Measurements from ENCODE around the gene NPLOC4. TPM values are rescaled to one million over a fixed set of nuclear protein-coding genes. Genes with fewer than 3 reads are reported as not detected.

NPLOC4 gene
- total RNA-seq, 1 experiment from 2014 or later = 208 TPM

- BruUV-seq (replicated peaks) = no TSS peak
- H3F3A ChIP-seq (ENCODE audit: insufficient read depth, low read depth) = no peaks in the 10 kb centered on the region
- H4K20me1 ChIP-seq (ENCODE audit: insufficient read depth) = no peaks in the 10 kb centered on the region
- H3K27ac ChIP-seq = no peak overlapping the region
- POLR2A ChIA-PET (ENCODE audit: unreplicated experiment) = interaction anchor here (0.6 to 1.5 kb wide), 2 partner anchors 10 to 331 kb away, joined by 3 to 5 read pairs; no protein-coding TSS in a partner anchor
- no peak overlapping the region for H3K4me3 ChIP-seq
- peaks cover 8% of the 10 kb centered on the region; the same call in 1 of the 2 replicates for H3K27me3 ChIP-seq (ENCODE audit: insufficient read depth, low read depth)
- TF ChIP-seq CTCF (conservative IDR thresholded peaks at IDR 0.05) = no peak
- no peak for TF ChIP-seq EZH2 (IDR thresholded peaks at IDR 0.05; ENCODE audit: low read depth)
- peak in 1 of 2 experiments; percentile 12 for DNase-seq
- no peak overlapping the region for H3K4me2 ChIP-seq
- H3K4me1 ChIP-seq (replicated peaks; ENCODE audit: insufficient read depth) = no peaks in the 10 kb centered on the region
- H3K9me3 ChIP-seq (ENCODE audit: insufficient read depth, low read depth) = no peaks in the 10 kb centered on the region
- no peaks in the 10 kb centered on the region for H3K36me3 ChIP-seq (ENCODE audit: low read depth)
- intact Hi-C loops (cut with micrococcal nuclease; ENCODE audit: unreplicated experiment) = no loop called here
- no peaks in the 10 kb centered on the region for H3K9me2 ChIP-seq (ENCODE audit: insufficient read depth)
- H3K79me2 ChIP-seq (ENCODE audit: low read depth) = no peaks in the 10 kb centered on the region
- CTCF ChIA-PET = no interaction called here
- H2AFZ ChIP-seq = no peak overlapping the region
Measured at GRCh38 chr17:81528651-81529436, 108.1 kb downstream of the NPLOC4 start.

GRCh38 chr17:81528384-81528650 is 108.6 kb downstream of the NPLOC4 start:
- Histone ChIP-seq H3K9me2 (ENCODE audit: insufficient read depth) (no peaks in the 10 kb centered on the region), H3K4me1 (replicated peaks; ENCODE audit: insufficient read depth) (no peaks in the 10 kb centered on the region), H3K9me3 (ENCODE audit: insufficient read depth, low read depth) (no peaks in the 10 kb centered on the region), H3K27ac (no peak overlapping the region), H3F3A (ENCODE audit: insufficient read depth, low read depth) (no peaks in the 10 kb centered on the region), H3K36me3 (ENCODE audit: low read depth) (no peaks in the 10 kb centered on the region), H3K4me3 (no peak overlapping the region), H4K20me1 (ENCODE audit: insufficient read depth) (no peaks in the 10 kb centered on the region), H2AFZ (no peak overlapping the region), H3K4me2 (no peak overlapping the region), H3K79me2 (ENCODE audit: low read depth) (no peaks in the 10 kb centered on the region), H3K27me3 (ENCODE audit: insufficient read depth, low read depth) (peaks cover 8% of the 10 kb centered on the region; the same call in 1 of the 2 replicates)
- DNase-seq = no peak
- intact Hi-C loops (cut with micrococcal nuclease; ENCODE audit: unreplicated experiment) = no loop called here
- BruUV-seq (replicated peaks) = no TSS peak
- ChIA-PET POLR2A (ENCODE audit: unreplicated experiment) (interaction anchor here (0.6 to 1.5 kb wide), 3 partner anchors 10 to 331 kb away, joined by 3 to 5 read pairs (median 4); no protein-coding TSS in a partner anchor), CTCF (no interaction called here)
- TF ChIP-seq CTCF (conservative IDR thresholded peaks at IDR 0.05) = no peak

- intact Hi-C loops (cut with micrococcal nuclease; ENCODE audit: unreplicated experiment) = no loop called here
- Histone ChIP-seq H2AFZ (no peak within 1 kb of the TSS), H3K4me2 (no peak within 1 kb of the TSS), H3K9me3 (ENCODE audit: insufficient read depth, low read depth) (no peaks in the 10 kb centered on the region), H4K20me1 (ENCODE audit: insufficient read depth) (no peaks in the 10 kb centered on the region), H3K36me3 (ENCODE audit: low read depth) (no peaks in the 10 kb centered on the region), H3K4me3 (no peak within 1 kb of the TSS), H3K4me1 (replicated peaks; ENCODE audit: insufficient read depth) (no peaks in the 10 kb centered on the region), H3K79me2 (ENCODE audit: low read depth) (no peaks in the 10 kb centered on the region), H3F3A (ENCODE audit: insufficient read depth, low read depth) (no peaks in the 10 kb centered on the region), H3K27me3 (ENCODE audit: insufficient read depth, low read depth) (peaks cover 8% of the 10 kb centered on the region; the same call in 1 of the 2 replicates), H3K9me2 (ENCODE audit: insufficient read depth) (no peaks in the 10 kb centered on the region), H3K27ac (no peak within 1 kb of the TSS)
- ChIA-PET CTCF (no interaction called here), POLR2A (ENCODE audit: unreplicated experiment) (interaction anchor here (0.6 to 1.5 kb wide), 3 partner anchors 9 to 332 kb away, joined by 3 to 5 read pairs (median 4); no protein-coding TSS in a partner anchor)
- TF ChIP-seq CTCF (conservative IDR thresholded peaks at IDR 0.05) (no peak), EZH2 (IDR thresholded peaks at IDR 0.05; ENCODE audit: low read depth) (no peak)
- BruUV-seq (replicated peaks) = no TSS peak
- DNase-seq = peak; percentile 34 to 52
Measured at GRCh38 chr17:81527591-81528383, 109.1 kb downstream of the NPLOC4 start, which contains the start of gene FSCN2. Gene FSCN2 (plus strand): TSS chr17:81528377. CDS start chr17:81528532, 155 bp downstream.
